PC-9 (cell line): ENCODE data around the gene RTP3.

Source experiments
- CTCF ChIP-seq: fragments of 200-600 bp; sonication (generic); conservative IDR thresholded peaks from 2 replicates; pipeline ENCODE4 v1.6.1; 2017; ENCODE audit warnings: mixed run types, antibody characterized with exemption, mild to moderate bottlenecking, moderate library complexity
- EZH2 ChIP-seq: fragments of 200-600 bp; sonication (generic); IDR thresholded peaks from 2 replicates; pipeline ENCODE4 v1.8.0; 2017; ENCODE audit warnings: antibody characterized with exemption, low read depth

DNA sequence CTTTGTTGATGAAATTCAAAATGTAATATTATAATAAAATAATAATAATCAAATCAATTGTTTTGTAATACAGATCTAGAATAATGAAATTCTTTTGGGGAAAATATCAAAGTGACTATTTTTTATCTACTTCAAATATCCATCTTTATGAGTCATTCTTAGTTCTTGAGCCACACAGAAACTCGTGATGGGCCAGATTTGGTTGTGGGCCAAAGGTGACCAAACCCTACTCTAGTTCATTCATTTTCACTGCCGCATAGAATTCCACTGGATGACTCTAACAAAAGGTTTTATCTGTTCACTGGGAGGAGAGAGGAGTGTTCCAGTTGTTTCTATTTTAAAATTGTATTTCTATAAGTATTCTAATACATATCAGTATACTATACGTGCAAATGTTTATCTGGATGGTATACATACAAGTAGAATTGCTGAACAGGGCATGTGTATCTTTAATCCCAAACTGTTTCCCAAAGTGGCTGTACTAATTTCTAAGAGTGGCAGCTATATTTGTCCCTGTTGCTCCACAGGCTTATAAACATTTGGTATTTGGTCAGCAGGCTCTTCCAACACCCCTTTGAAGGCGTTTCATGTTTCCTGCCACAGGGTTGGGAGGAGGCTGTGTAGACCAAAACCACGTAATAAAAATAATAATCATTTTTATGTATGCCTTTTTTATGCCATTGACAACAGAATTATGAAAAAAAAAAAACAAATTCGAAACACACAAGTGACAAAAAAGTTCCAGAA, 7.3 kb upstream of the RTP3 start:
- TF ChIP-seq CTCF (no peak), EZH2 (no peak)
